Measurements from ENCODE around the gene LMX1B.

LMX1B gene

DNA sequence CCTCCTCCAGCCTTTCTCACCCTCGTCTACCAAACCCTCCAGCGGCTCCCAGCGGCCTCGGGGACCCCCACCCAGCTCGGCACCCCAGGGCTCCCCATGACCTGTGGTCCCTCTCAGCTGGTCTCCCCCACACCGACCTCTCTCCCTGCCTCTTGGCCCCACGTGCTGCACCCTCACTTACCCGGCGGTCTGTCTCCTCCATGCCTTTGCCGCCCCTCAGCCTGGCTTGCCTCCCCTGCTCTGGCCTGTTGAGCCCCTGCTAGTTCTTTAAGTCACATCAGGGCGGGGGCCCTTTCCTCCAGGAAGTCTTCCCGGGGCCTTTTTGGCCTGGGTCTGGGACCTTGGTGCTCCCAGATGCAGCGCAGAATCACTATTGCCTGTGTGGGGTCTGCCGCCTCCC is 81.5 kb downstream of the LMX1B start:
- no peak overlapping the region for H3K9ac ChIP-seq (ENCODE audit: low read length)
- H3K27me3 ChIP-seq (ENCODE audit: low read length) = no peaks in the 10 kb centered on the region

GRCh38 chr9:126695701-126696400 is 82.1 kb downstream of the LMX1B start:
- TF ChIP-seq CTCF (IDR thresholded peaks at IDR 0.05; ENCODE audit: insufficient read depth, low read length, poor library complexity, severe bottlenecking) (no peak), EZH2phosphoT487 (conservative IDR thresholded peaks at IDR 0.05; ENCODE audit: low read length) (no peak)
- H3K27me3 ChIP-seq (ENCODE audit: low read length) = no peaks in the 10 kb centered on the region
- no peak overlapping the region for H3K4me2 ChIP-seq (ENCODE audit: low read depth, low read length, poor library complexity, severe bottlenecking)
- no peak overlapping the region for H3K9ac ChIP-seq (ENCODE audit: low read length)
- no peaks in the 10 kb centered on the region for H3K79me2 ChIP-seq (ENCODE audit: insufficient read depth, low read length)
- no peaks in the 10 kb centered on the region for H3K9me3 ChIP-seq (ENCODE audit: insufficient read depth, low read length)
- no peaks in the 10 kb centered on the region for H3K9me2 ChIP-seq (replicated peaks; ENCODE audit: insufficient read depth, low read length)
- H3K27ac ChIP-seq (ENCODE audit: low read depth, low read length) = no peak overlapping the region
- no peaks in the 10 kb centered on the region for H4K20me1 ChIP-seq (ENCODE audit: low read depth, low read length)
- no peaks in the 10 kb centered on the region for H3F3A ChIP-seq (ENCODE audit: insufficient read depth)
- H3K36me3 ChIP-seq (ENCODE audit: low read length) = no peaks in the 10 kb centered on the region
- no peak overlapping the region for H3K4me3 ChIP-seq (ENCODE audit: insufficient read depth, low read length, poor library complexity, severe bottlenecking)
- no peak overlapping the region for H2AFZ ChIP-seq (ENCODE audit: low read depth, low read length, severe bottlenecking)

More for the DNA sequence above, 81.5 kb downstream of the LMX1B start:
- TF ChIP-seq CTCF (IDR thresholded peaks at IDR 0.05; ENCODE audit: insufficient read depth, low read length, poor library complexity, severe bottlenecking) = no peak
- TF ChIP-seq EZH2phosphoT487 (conservative IDR thresholded peaks at IDR 0.05; ENCODE audit: low read length) = no peak
- Histone ChIP-seq H3F3A (ENCODE audit: insufficient read depth) (no peaks in the 10 kb centered on the region), H2AFZ (ENCODE audit: low read depth, low read length, severe bottlenecking) (no peak overlapping the region), H4K20me1 (ENCODE audit: low read depth, low read length) (no peaks in the 10 kb centered on the region), H3K4me2 (ENCODE audit: low read depth, low read length, poor library complexity, severe bottlenecking) (no peak overlapping the region), H3K27ac (ENCODE audit: low read depth, low read length) (no peak overlapping the region), H3K9me2 (replicated peaks; ENCODE audit: insufficient read depth, low read length) (no peaks in the 10 kb centered on the region), H3K4me3 (ENCODE audit: insufficient read depth, low read length, poor library complexity, severe bottlenecking) (no peak overlapping the region), H3K79me2 (ENCODE audit: insufficient read depth, low read length) (no peaks in the 10 kb centered on the region), H3K9me3 (ENCODE audit: insufficient read depth, low read length) (no peaks in the 10 kb centered on the region), H3K36me3 (ENCODE audit: low read length) (no peaks in the 10 kb centered on the region)

- H3K9ac ChIP-seq (ENCODE audit: low read length) = no peak overlapping the region
- no peak overlapping the region for H3K4me2 ChIP-seq (ENCODE audit: low read depth, low read length, poor library complexity, severe bottlenecking)
- H3F3A ChIP-seq (ENCODE audit: insufficient read depth) = no peaks in the 10 kb centered on the region
- H3K9me3 ChIP-seq (ENCODE audit: insufficient read depth, low read length) = no peaks in the 10 kb centered on the region
- no peaks in the 10 kb centered on the region for H3K27me3 ChIP-seq (ENCODE audit: low read length)
- TF ChIP-seq CTCF (IDR thresholded peaks at IDR 0.05; ENCODE audit: insufficient read depth, low read length, poor library complexity, severe bottlenecking) = no peak
- TF ChIP-seq EZH2phosphoT487 (conservative IDR thresholded peaks at IDR 0.05; ENCODE audit: low read length) = no peak
- no peak overlapping the region for H3K27ac ChIP-seq (ENCODE audit: low read depth, low read length)
- no peaks in the 10 kb centered on the region for H3K36me3 ChIP-seq (ENCODE audit: low read length)
- no peaks in the 10 kb centered on the region for H4K20me1 ChIP-seq (ENCODE audit: low read depth, low read length)
- no peak overlapping the region for H3K4me3 ChIP-seq (ENCODE audit: insufficient read depth, low read length, poor library complexity, severe bottlenecking)
- no peaks in the 10 kb centered on the region for H3K79me2 ChIP-seq (ENCODE audit: insufficient read depth, low read length)
- H2AFZ ChIP-seq (ENCODE audit: low read depth, low read length, severe bottlenecking) = no peak overlapping the region
- H3K9me2 ChIP-seq (replicated peaks; ENCODE audit: insufficient read depth, low read length) = no peaks in the 10 kb centered on the region
Measured at GRCh38 chr9:126696401-126697145, 82.8 kb downstream of the LMX1B start.

Data from SU-DHL-6 (cell line).